NB4 (cell line): ENCODE results near the gene PPP2R2D.

Source experiments
- DNase-seq: peaks from one replicate; pipeline ENCODE4 v3.0.0; 2010; ENCODE audit warnings: low read depth
- H3K4me3 ChIP-seq: one replicate; pipeline ENCODE4 v1.5.1; 2011; ENCODE audit warnings: mild to moderate bottlenecking, low read depth, low read length, moderate library complexity
- CTCF ChIP-seq: IDR thresholded peaks from one replicate; pipeline ENCODE4 v1.5.1; 2012; ENCODE audit warnings: low read depth, low read length
- MAX ChIP-seq: IDR thresholded peaks from 2 replicates; pipeline ENCODE4 v1.6.1; 2011; ENCODE audit warnings: low read depth, low read length
- MYC ChIP-seq: IDR thresholded peaks from 2 replicates; pipeline ENCODE4 v1.6.1; 2011; ENCODE audit warnings: low read depth, low read length
- POLR2A ChIP-seq: IDR thresholded peaks from 2 replicates; pipeline ENCODE4 v1.6.1; 2011; ENCODE audit warnings: mild to moderate bottlenecking; ENCODE audit not compliant: insufficient read length; ENCODE audit errors: extremely low read depth

PPP2R2D gene

GRCh38 chr10:131943021-131943814, 42.4 kb downstream of the PPP2R2D start:
- TF ChIP-seq CTCF (peak; percentile 58), MAX (no peak), POLR2A (no peak), MYC (no peak)
- H3K4me3 ChIP-seq = no peak overlapping the region

GRCh38 chr10:131944412-131944811, 43.6 kb downstream of the PPP2R2D start:
- H3K4me3 ChIP-seq = no peak overlapping the region
- TF ChIP-seq MYC = no peak
- no peak for TF ChIP-seq CTCF
- no peak for TF ChIP-seq MAX
- TF ChIP-seq POLR2A = no peak
- no peak for DNase-seq

More at GRCh38 chr10:131943021-131943814, 42.4 kb downstream of the PPP2R2D start:
- peak; percentile 51 for DNase-seq

GRCh38 chr10:131944976-131945695, 44.3 kb downstream of the PPP2R2D start:
- H3K4me3 ChIP-seq = no peak overlapping the region
- DNase-seq = no peak
- TF ChIP-seq MYC (no peak), CTCF (no peak), MAX (no peak), POLR2A (no peak)

- DNase-seq = no peak
- no peak overlapping the region for H3K4me3 ChIP-seq
- no peak for TF ChIP-seq CTCF
- TF ChIP-seq POLR2A = no peak
- TF ChIP-seq MAX = no peak
- no peak for TF ChIP-seq MYC
Observed at GRCh38 chr10:131946321-131946751, 45.5 kb downstream of the PPP2R2D start.

GRCh38 chr10:131946880-131947279, 46.1 kb downstream of the PPP2R2D start:
- TF ChIP-seq CTCF (no peak), MAX (no peak), MYC (no peak), POLR2A (no peak)
- no peak for DNase-seq
- H3K4me3 ChIP-seq = no peak overlapping the region
